Liver (tissue), 9 donors: ENCODE results near the gene RAB6B. TPM values are rescaled to one million over a fixed set of nuclear protein-coding genes. Genes with fewer than 3 reads are reported as not detected.

ENCODE experiments used
- DNase-seq: peaks from one replicate; pipeline ENCODE4 v3.0.0-alpha.2; 2017; ENCODE audit warnings: low spot score
- H3K27ac ChIP-seq, 2 donors: one replicate each; pipeline ENCODE4 v1.7.0; 2013; ENCODE audit warnings: inconsistent platforms in 2 of 2, low read length in 2 of 2, control low read depth in 1 of 2, low read depth in 1 of 2, mild to moderate bottlenecking in 1 of 2
- H3K27me3 ChIP-seq, 4 donors: one replicate each; pipeline versions ENCODE4 v1.6.1 to v1.7.0; 2013; ENCODE audit warnings: low read length in 3 of 4, inconsistent platforms in 1 of 4, mild to moderate bottlenecking in 1 of 4, moderate library complexity in 1 of 4; ENCODE audit not compliant: control insufficient read depth in 4 of 4, insufficient read depth in 4 of 4
- H3K36me3 ChIP-seq, 4 donors: one replicate each; pipeline versions ENCODE4 v1.6.1 to v1.7.0; 2013; ENCODE audit warnings: low read length in 3 of 4, mild to moderate bottlenecking in 3 of 4, low read depth in 1 of 4, moderate library complexity in 1 of 4; ENCODE audit not compliant: control insufficient read depth in 4 of 4, insufficient read depth in 3 of 4
- H3K4me1 ChIP-seq, 4 donors: one replicate each; pipeline versions ENCODE4 v1.6.1 to v1.7.0; 2013; ENCODE audit warnings: low read length in 3 of 4, mild to moderate bottlenecking in 3 of 4, moderate library complexity in 1 of 4; ENCODE audit not compliant: control insufficient read depth in 4 of 4, insufficient read depth in 4 of 4
- H3K4me3 ChIP-seq, 3 donors: one replicate each; pipeline versions ENCODE4 v1.6.1 to v1.7.0; 2013; ENCODE audit warnings: low read length in 3 of 3, control low read depth in 1 of 3, low read depth in 1 of 3, mild to moderate bottlenecking in 1 of 3
- H3K9ac ChIP-seq, 2 donors: one replicate each; pipeline ENCODE4 v1.7.0; 2013; ENCODE audit warnings: low read length in 2 of 2, mild to moderate bottlenecking in 2 of 2, moderate library complexity in 2 of 2, control low read depth in 1 of 2, low read depth in 1 of 2
- H3K9me3 ChIP-seq, 4 donors: one replicate each; pipeline versions ENCODE4 v1.6.1 to v1.7.0; 2013; ENCODE audit warnings: low read length in 3 of 4; ENCODE audit not compliant: control insufficient read depth in 4 of 4
- ATF3 ChIP-seq: IDR thresholded peaks from 2 replicates; pipeline ENCODE4 v1.6.1; 2016; ENCODE audit warnings: antibody characterized with exemption
- CTCF ChIP-seq: fragments of 150-350 bp; IDR thresholded peaks from 2 replicates; pipeline ENCODE4 v1.5.1; 2017; ENCODE audit warnings: improper control_type of control experiment, low read depth, low read length; ENCODE audit not compliant: missing input control
- EGR1 ChIP-seq, 2 donors: IDR thresholded peaks; 2 replicates each; pipeline ENCODE4 v1.6.1; 2016 to 2018; ENCODE audit warnings: antibody characterized with exemption in 2 of 2, low read depth in 2 of 2
- FOXA1 ChIP-seq: IDR thresholded peaks from 2 replicates; pipeline ENCODE4 v1.6.1; 2016; ENCODE audit warnings: antibody characterized with exemption
- FOXA2 ChIP-seq: IDR thresholded peaks from 2 replicates; pipeline ENCODE4 v1.6.1; 2016; ENCODE audit warnings: antibody characterized with exemption
- GABPA ChIP-seq, 2 donors: IDR thresholded peaks in 1 of 2; conservative IDR thresholded peaks in 1 of 2; 2 replicates each; pipeline ENCODE4 v1.6.1; 2016; ENCODE audit warnings: antibody characterized with exemption in 2 of 2, mild to moderate bottlenecking in 1 of 2, moderate library complexity in 1 of 2
- HNF4A ChIP-seq, 2 donors: conservative IDR thresholded peaks; 2 replicates each; pipeline ENCODE4 v1.6.1; 2016; ENCODE audit warnings: antibody characterized with exemption in 2 of 2, mild to moderate bottlenecking in 2 of 2
- HNF4G ChIP-seq: IDR thresholded peaks from 2 replicates; pipeline ENCODE4 v1.6.1; 2016; ENCODE audit warnings: antibody characterized with exemption
- JUND ChIP-seq, 2 donors: IDR thresholded peaks; 2 replicates each; pipeline ENCODE4 v1.6.1; 2016; ENCODE audit warnings: antibody characterized with exemption in 2 of 2
- MAX ChIP-seq: IDR thresholded peaks from 2 replicates; pipeline ENCODE4 v1.6.1; 2016; ENCODE audit warnings: antibody characterized with exemption
- NR2F2 ChIP-seq: IDR thresholded peaks from 2 replicates; pipeline ENCODE4 v1.6.1; 2016; ENCODE audit warnings: antibody characterized with exemption
- RAD21 ChIP-seq, 2 donors: IDR thresholded peaks; 2 replicates each; pipeline ENCODE4 v1.6.1; 2016; ENCODE audit warnings: antibody characterized with exemption in 2 of 2, mild to moderate bottlenecking in 2 of 2
- REST ChIP-seq: IDR thresholded peaks from 2 replicates; pipeline ENCODE4 v1.6.1; 2016; ENCODE audit warnings: antibody characterized with exemption, mild to moderate bottlenecking
- RXRA ChIP-seq, 2 donors: IDR thresholded peaks; 2 replicates each; pipeline ENCODE4 v1.6.1; 2017 to 2018; ENCODE audit warnings: antibody characterized with exemption in 2 of 2, mild to moderate bottlenecking in 1 of 2
- SP1 ChIP-seq: IDR thresholded peaks from 2 replicates; pipeline ENCODE4 v1.6.1; 2018; ENCODE audit warnings: antibody characterized with exemption, mild to moderate bottlenecking
- TAF1 ChIP-seq: conservative IDR thresholded peaks from 2 replicates; pipeline ENCODE4 v1.6.1; 2016; ENCODE audit warnings: antibody characterized with exemption, mild to moderate bottlenecking
- YY1 ChIP-seq: IDR thresholded peaks from 2 replicates; pipeline ENCODE4 v1.6.1; 2016; ENCODE audit warnings: antibody characterized with exemption, mild to moderate bottlenecking
- ZBTB33 ChIP-seq: IDR thresholded peaks from 2 replicates; pipeline ENCODE4 v1.6.1; 2016; ENCODE audit warnings: antibody characterized with exemption
- WGBS: extraction: QIAGEN DNeasy Blood & Tissue Kit; methylation state at CpG from one replicate; pipeline ENCODE4 v1.1.7; 2013; 5-methylcytosine and 5-hydroxymethylcytosine counted together
- polyA plus RNA-seq, 2 donors: library from polyadenylated mRNA; stranded (reverse) in 1 of 2; unstranded in 1 of 2; fragments of 200-250 nt in 1 of 2; fragments of >200 nt in 1 of 2; fragmentation: Nextera tagmentation in 1 of 2; extraction: Ambion mirVana in 1 of 2; gene quantifications; one replicate each; pipeline versions ENCODE4 v1.2.1 to v1.2.3, GENCODE V29; 2013 to 2015
- total RNA-seq, 2 donors: library from RNA; depleted of rRNA; stranded (reverse); fragments of >200 nt; gene quantifications; one replicate each; pipeline ENCODE4 v1.2.3, GENCODE V29; 2014
- donor health status: healthy.
- donor health status: healthy.
- donor health status: healthy.
- donor health status: healthy.
- donor health status: healthy.

RAB6B gene
- total and polyA plus RNA-seq, 4 donors = 0.08 to 2.8 (median 0.28) TPM

GRCh38 chr3:133901083-133901482, 5.4 kb upstream of the RAB6B start:
- no peaks in the 10 kb centered on the region for H3K36me3 ChIP-seq
- H3K9me3 ChIP-seq = no peaks in the 10 kb centered on the region
- 85% methylated on average over 1 of the region's 1 CpG for WGBS
- H3K27ac ChIP-seq = no peak overlapping the region
- no peak overlapping the region for H3K9ac ChIP-seq
- no peak for TF ChIP-seq EGR1 (IDR thresholded peaks at IDR 0.05; ENCODE audit: low read depth in 2 of 2)
- no peak for TF ChIP-seq ZBTB33
- no peak for TF ChIP-seq HNF4G
- TF ChIP-seq FOXA1 = no peak
- no peak for TF ChIP-seq TAF1
- TF ChIP-seq SP1 = no peak
- no peak for TF ChIP-seq RXRA (IDR thresholded peaks at IDR 0.05)
- TF ChIP-seq MAX = no peak
- no peak for TF ChIP-seq GABPA (IDR thresholded peaks at IDR 0.05 in 1 of 2, conservative IDR thresholded peaks at IDR 0.05 in 1 of 2)
- TF ChIP-seq FOXA2 = no peak
- no peak for TF ChIP-seq NR2F2
- TF ChIP-seq RAD21 (IDR thresholded peaks at IDR 0.05) = no peak
- no peak for TF ChIP-seq HNF4A (conservative IDR thresholded peaks at IDR 0.05)
- TF ChIP-seq JUND (IDR thresholded peaks at IDR 0.05) = no peak
- TF ChIP-seq CTCF = no peak
- TF ChIP-seq REST = no peak
- no peak for TF ChIP-seq YY1
- no peak for TF ChIP-seq ATF3
- no peak overlapping the region for H3K4me3 ChIP-seq
- DNase-seq = no peak
- peaks cover 0 to 6% (median 0%) of the 10 kb centered on the region in 4 donors for H3K27me3 ChIP-seq
- H3K4me1 ChIP-seq = peaks cover 0 to 1% (median 0%) of the 10 kb centered on the region in 4 donors
